BJ (cell line): ENCODE measurements around the gene RPL13. TPM values are rescaled to one million over a fixed set of nuclear protein-coding genes. Genes with fewer than 3 reads are reported as not detected.
A peak's percentile ranks its signal among the peaks of the same experiment; 100 is the strongest.

ENCODE experiments used
- CTCF ChIA-PET: fragments of 350-600 bp; formaldehyde crosslinking; extraction: SDS; loops from one replicate; lab custom pipeline; 2021; ENCODE audit warnings: antibody characterized with exemption, inconsistent platforms; lab: Yijun Ruan, JAX
- POLR2A ChIA-PET: fragments of 300-600 bp; sonication (Branson Sonifier 250); formaldehyde crosslinking; extraction: SDS; loops from one replicate; lab custom pipeline; 2021; ENCODE audit warnings: antibody characterized with exemption; lab: Charles Lee
- DNase-seq: peaks from one replicate; pipeline ENCODE4 v3.0.0-alpha.2; 2011; ENCODE audit warnings: low read depth
- H3K27me3 ChIP-seq: 2 replicates; pipeline ENCODE4 v1.6.0; 2011; ENCODE audit warnings: low read length; ENCODE audit not compliant: control insufficient read depth, insufficient read depth
- H3K36me3 ChIP-seq: 2 replicates; pipeline ENCODE4 v1.5.1; 2011; ENCODE audit warnings: low read length; ENCODE audit not compliant: control insufficient read depth, insufficient read depth
- H3K4me3 ChIP-seq: 2 replicates; pipeline ENCODE4 v1.5.1; 2011; ENCODE audit warnings: low read depth, mild to moderate bottlenecking, control low read depth, low read length
- polyA minus RNA-seq: library from RNA; depleted of rRNA, polyadenylated mRNA; stranded (reverse); fragments of >200 nt; gene quantifications from 2 replicates; pipeline ENCODE4 v1.2.3, GENCODE V29; 2011; rRNA and poly(A)+ RNA removed
- polyA plus RNA-seq: library from polyadenylated mRNA; depleted of rRNA; stranded (reverse); fragments of >200 nt; gene quantifications from 2 replicates; pipeline ENCODE4 v1.2.3, GENCODE V29; 2011; rRNA removed
- TF ChIP-seq, protein P1 (sequence below): IDR thresholded peaks from 2 replicates; pipeline ENCODE4 v1.5.1; 2011; ENCODE audit warnings: low read depth, mild to moderate bottlenecking, control low read depth, inconsistent platforms, low read length, moderate library complexity; ENCODE audit not compliant: insufficient read depth

Gene RPL13
- 4,141 and 4,466 TPM in 2 replicates for polyA plus RNA-seq
- polyA minus RNA-seq = 726 and 1,138 TPM in 2 replicates

DNA sequence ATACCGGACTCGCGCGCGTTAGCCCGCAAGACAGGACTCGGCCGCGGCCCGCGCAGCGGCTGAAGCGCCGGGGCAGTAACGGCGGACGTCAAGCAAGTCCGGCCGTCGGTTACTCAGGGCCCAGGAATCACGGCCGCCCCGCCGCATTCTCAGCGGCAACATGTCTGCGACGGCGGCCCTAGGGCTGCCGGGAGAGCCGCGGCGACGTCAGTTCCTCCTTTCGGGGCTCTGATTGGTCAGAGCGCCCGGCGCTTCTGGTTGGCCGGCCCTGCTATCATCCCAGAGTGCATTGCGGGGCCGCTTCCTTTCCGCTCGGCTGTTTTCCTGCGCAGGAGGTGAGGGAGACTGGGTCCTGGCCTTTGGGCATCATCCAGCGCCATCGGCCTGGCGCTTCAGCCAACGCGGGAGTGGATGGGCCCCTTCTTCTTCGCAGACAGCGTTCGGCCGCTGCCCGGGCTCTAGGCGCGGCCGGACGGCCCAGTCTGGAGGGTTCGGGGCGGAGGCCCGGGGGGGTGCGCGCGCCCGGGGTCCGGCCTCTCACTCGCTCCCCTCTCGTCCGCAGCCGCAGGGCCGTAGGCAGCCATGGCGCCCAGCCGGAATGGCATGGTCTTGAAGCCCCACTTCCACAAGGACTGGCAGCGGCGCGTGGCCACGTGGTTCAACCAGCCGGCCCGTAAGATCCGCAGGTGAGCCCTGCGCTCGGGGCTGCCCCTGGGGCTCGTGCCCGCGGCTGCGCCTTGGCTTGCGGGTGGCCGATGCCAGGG, at the start of gene RPL13:
Gene RPL13, plus strand, starts transcription at position 305 of the 764 bp plus-strand sequence. Its CDS starts 278 bp downstream, at position 583.
- peak; percentile 66 for DNase-seq
- Histone ChIP-seq H3K36me3 (peaks cover 38% of the 10 kb centered on the region), H3K27me3 (no peaks in the 10 kb centered on the region), H3K4me3 (peak within 1 kb of the TSS; percentile 70)
- CTCF ChIA-PET = no interaction called here
- TF ChIP-seq, protein P1, sequence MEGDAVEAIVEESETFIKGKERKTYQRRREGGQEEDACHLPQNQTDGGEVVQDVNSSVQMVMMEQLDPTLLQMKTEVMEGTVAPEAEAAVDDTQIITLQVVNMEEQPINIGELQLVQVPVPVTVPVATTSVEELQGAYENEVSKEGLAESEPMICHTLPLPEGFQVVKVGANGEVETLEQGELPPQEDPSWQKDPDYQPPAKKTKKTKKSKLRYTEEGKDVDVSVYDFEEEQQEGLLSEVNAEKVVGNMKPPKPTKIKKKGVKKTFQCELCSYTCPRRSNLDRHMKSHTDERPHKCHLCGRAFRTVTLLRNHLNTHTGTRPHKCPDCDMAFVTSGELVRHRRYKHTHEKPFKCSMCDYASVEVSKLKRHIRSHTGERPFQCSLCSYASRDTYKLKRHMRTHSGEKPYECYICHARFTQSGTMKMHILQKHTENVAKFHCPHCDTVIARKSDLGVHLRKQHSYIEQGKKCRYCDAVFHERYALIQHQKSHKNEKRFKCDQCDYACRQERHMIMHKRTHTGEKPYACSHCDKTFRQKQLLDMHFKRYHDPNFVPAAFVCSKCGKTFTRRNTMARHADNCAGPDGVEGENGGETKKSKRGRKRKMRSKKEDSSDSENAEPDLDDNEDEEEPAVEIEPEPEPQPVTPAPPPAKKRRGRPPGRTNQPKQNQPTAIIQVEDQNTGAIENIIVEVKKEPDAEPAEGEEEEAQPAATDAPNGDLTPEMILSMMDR = no peak
- POLR2A ChIA-PET = no interaction called here

DNA sequence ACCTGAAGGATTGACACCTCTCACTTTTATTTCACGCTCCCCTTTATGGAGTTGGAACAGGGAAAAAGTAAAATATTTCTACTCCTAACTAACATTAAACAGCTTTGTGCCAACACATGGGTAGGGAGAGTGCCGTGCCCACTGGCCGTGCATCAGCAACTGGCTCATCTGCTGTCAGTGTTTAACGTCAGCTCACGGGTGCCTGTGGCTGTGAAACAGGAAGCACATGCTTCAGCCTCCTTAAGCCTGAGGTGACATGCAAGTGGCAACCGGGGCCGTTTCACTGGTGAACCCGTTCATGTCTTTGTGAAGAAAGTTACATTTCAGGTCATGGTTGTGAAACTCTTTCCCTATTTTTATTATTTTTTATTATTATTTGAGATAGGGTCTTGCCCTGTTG, 49.1 kb upstream of the RPL13 start:
- CTCF ChIA-PET = interaction anchor here (2.1 kb wide), 1 partner anchor 130 kb away, joined by 7 read pairs; no protein-coding TSS in a partner anchor
- no peak for DNase-seq
- H3K36me3 ChIP-seq = peaks cover 17% of the 10 kb centered on the region
- TF ChIP-seq, protein P1 = no peak
- no peak overlapping the region for H3K4me3 ChIP-seq
- POLR2A ChIA-PET = no interaction called here
- H3K27me3 ChIP-seq = no peaks in the 10 kb centered on the region

GRCh38 chr16:89512453-89512852, 48.0 kb upstream of the RPL13 start:
- no peak overlapping the region for H3K4me3 ChIP-seq
- no peaks in the 10 kb centered on the region for H3K27me3 ChIP-seq
- CTCF ChIA-PET = no interaction called here
- TF ChIP-seq, protein P1 = no peak
- POLR2A ChIA-PET = no interaction called here
- H3K36me3 ChIP-seq = peaks cover 23% of the 10 kb centered on the region
- DNase-seq = no peak

DNA sequence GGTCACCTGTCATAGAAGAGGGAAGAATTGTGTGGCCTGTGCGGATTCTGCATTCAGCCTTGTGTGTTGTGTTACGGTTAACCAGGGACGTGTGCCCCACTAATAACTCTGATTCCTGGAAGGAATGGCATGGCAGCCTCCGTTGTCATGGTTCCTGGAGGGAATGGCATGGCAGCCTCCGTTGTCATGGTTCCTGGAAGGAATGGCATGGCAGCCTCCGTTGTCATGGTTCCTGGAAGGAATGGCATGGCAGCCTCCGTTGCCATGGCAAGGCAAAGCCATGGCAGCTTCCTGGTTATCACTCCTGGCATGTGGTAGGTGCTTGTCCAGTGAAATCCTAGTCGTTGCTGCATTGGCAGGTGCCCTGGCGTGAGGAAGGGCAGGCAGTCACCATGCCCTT, 43.4 kb upstream of the RPL13 start:
- ChIA-PET CTCF (interaction anchor here (0.6 kb wide), 1 partner anchor 200 kb away, joined by 3 read pairs; no protein-coding TSS in a partner anchor), POLR2A (no interaction called here)
- H3K36me3 ChIP-seq = peaks cover 24% of the 10 kb centered on the region

GRCh38 chr16:89519881-89520280, 40.6 kb upstream of the RPL13 start:
- DNase-seq = no peak
- Histone ChIP-seq H3K27me3 (no peaks in the 10 kb centered on the region), H3K36me3 (peaks cover 35% of the 10 kb centered on the region), H3K4me3 (no peak overlapping the region)
- CTCF ChIA-PET = no interaction called here
- TF ChIP-seq, protein P1 = no peak
- POLR2A ChIA-PET = no interaction called here

More for the DNA sequence above, 43.4 kb upstream of the RPL13 start:
- TF ChIP-seq, protein P1 = no peak
- Histone ChIP-seq H3K4me3 (no peak overlapping the region), H3K27me3 (no peaks in the 10 kb centered on the region)
- DNase-seq = no peak
